ENCODE measurements around the gene CDKN1C.

Gene CDKN1C

GRCh38 chr11:2878782-2879181 lies 6.8 kb downstream of the CDKN1C start:
- DNase-seq (ENCODE audit: low read depth in 1 of 2, low spot score in 1 of 2): no peak
- no peak for TF ChIP-seq JUND (IDR thresholded peaks at IDR 0.05; ENCODE audit: low read depth)
- in situ Hi-C loops (cut with HindIII; ENCODE audit: low pct_unique_long_range_greater_than_20kb, low sequenced_read_pairs): no loop called here

GRCh38 chr11:2877474-2877873 lies 8.1 kb downstream of the CDKN1C start:
- in situ Hi-C loops (cut with HindIII; ENCODE audit: low pct_unique_long_range_greater_than_20kb, low sequenced_read_pairs): no loop called here
- TF ChIP-seq JUND (IDR thresholded peaks at IDR 0.05; ENCODE audit: low read depth): no peak
- DNase-seq (ENCODE audit: low read depth in 1 of 2, low spot score in 1 of 2): peak in 1 of 2 experiments; percentile 22

- in situ Hi-C loops (cut with HindIII; ENCODE audit: low pct_unique_long_range_greater_than_20kb, low sequenced_read_pairs): no loop called here
- DNase-seq (ENCODE audit: low read depth in 1 of 2, low spot score in 1 of 2): no peak
These were observed 10.6 kb downstream of the CDKN1C start for GRCh38 chr11:2874963-2875362.

GRCh38 chr11:2870969-2871680 lies 14.4 kb downstream of the CDKN1C start:
- no peak for DNase-seq (ENCODE audit: low read depth in 1 of 2, low spot score in 1 of 2)
- TF ChIP-seq JUND (IDR thresholded peaks at IDR 0.05; ENCODE audit: low read depth): no peak
- in situ Hi-C loops (cut with HindIII; ENCODE audit: low pct_unique_long_range_greater_than_20kb, low sequenced_read_pairs): no loop called here

More at GRCh38 chr11:2874963-2875362, 10.6 kb downstream of the CDKN1C start:
- no peak for TF ChIP-seq JUND (IDR thresholded peaks at IDR 0.05; ENCODE audit: low read depth)

GRCh38 chr11:2870460-2870859 lies 15.1 kb downstream of the CDKN1C start:
- no peak for DNase-seq (ENCODE audit: low read depth in 1 of 2, low spot score in 1 of 2)
- in situ Hi-C loops (cut with HindIII; ENCODE audit: low pct_unique_long_range_greater_than_20kb, low sequenced_read_pairs): no loop called here

GRCh38 chr11:2869561-2870427 lies 15.8 kb downstream of the CDKN1C start:
- in situ Hi-C loops (cut with HindIII; ENCODE audit: low pct_unique_long_range_greater_than_20kb, low sequenced_read_pairs): no loop called here
- no peak for TF ChIP-seq JUND (IDR thresholded peaks at IDR 0.05; ENCODE audit: low read depth)
- no peak for DNase-seq (ENCODE audit: low read depth in 1 of 2, low spot score in 1 of 2)

More at GRCh38 chr11:2870460-2870859, 15.1 kb downstream of the CDKN1C start:
- no peak for TF ChIP-seq JUND (IDR thresholded peaks at IDR 0.05; ENCODE audit: low read depth)

GRCh38 chr11:2869134-2869526 lies 16.4 kb downstream of the CDKN1C start:
- TF ChIP-seq JUND (IDR thresholded peaks at IDR 0.05; ENCODE audit: low read depth): no peak
- DNase-seq (ENCODE audit: low read depth in 1 of 2, low spot score in 1 of 2): no peak
- in situ Hi-C loops (cut with HindIII; ENCODE audit: low pct_unique_long_range_greater_than_20kb, low sequenced_read_pairs): no loop called here

- no peak for TF ChIP-seq JUND (IDR thresholded peaks at IDR 0.05; ENCODE audit: low read depth)
- no peak for DNase-seq (ENCODE audit: low read depth in 1 of 2, low spot score in 1 of 2)
- in situ Hi-C loops (cut with HindIII; ENCODE audit: low pct_unique_long_range_greater_than_20kb, low sequenced_read_pairs): no loop called here
These were observed 17.0 kb downstream of the CDKN1C start for GRCh38 chr11:2868506-2869133.

- no peak for DNase-seq (ENCODE audit: low read depth in 1 of 2, low spot score in 1 of 2)
- no peak for TF ChIP-seq JUND (IDR thresholded peaks at IDR 0.05; ENCODE audit: low read depth)
- in situ Hi-C loops (cut with HindIII; ENCODE audit: low pct_unique_long_range_greater_than_20kb, low sequenced_read_pairs): no loop called here
These were observed 17.7 kb downstream of the CDKN1C start for GRCh38 chr11:2867722-2868505.

GRCh38 chr11:2867142-2867541 lies 18.4 kb downstream of the CDKN1C start:
- no peak for DNase-seq (ENCODE audit: low read depth in 1 of 2, low spot score in 1 of 2)
- in situ Hi-C loops (cut with HindIII; ENCODE audit: low pct_unique_long_range_greater_than_20kb, low sequenced_read_pairs): no loop called here
- no peak for TF ChIP-seq JUND (IDR thresholded peaks at IDR 0.05; ENCODE audit: low read depth)

GRCh38 chr11:2865922-2866577 lies 19.5 kb downstream of the CDKN1C start:
- TF ChIP-seq JUND (IDR thresholded peaks at IDR 0.05; ENCODE audit: low read depth): no peak
- in situ Hi-C loops (cut with HindIII; ENCODE audit: low pct_unique_long_range_greater_than_20kb, low sequenced_read_pairs): no loop called here
- DNase-seq (ENCODE audit: low read depth in 1 of 2, low spot score in 1 of 2): no peak

GRCh38 chr11:2864901-2865300 lies 20.7 kb downstream of the CDKN1C start:
- in situ Hi-C loops (cut with HindIII; ENCODE audit: low pct_unique_long_range_greater_than_20kb, low sequenced_read_pairs): no loop called here
- DNase-seq (ENCODE audit: low read depth in 1 of 2, low spot score in 1 of 2): no peak
- TF ChIP-seq JUND (IDR thresholded peaks at IDR 0.05; ENCODE audit: low read depth): no peak
